Astrocyte (in vitro differentiated cells and primary cell): ENCODE measurements around the gene ARFGEF2. TPM values are rescaled to one million over a fixed set of nuclear protein-coding genes. Genes with fewer than 3 reads are reported as not detected.

Experiments used
- DNase-seq: peaks from one replicate; pipeline ENCODE4 v3.0.0-alpha.2; 2010; ENCODE audit warnings: low read depth
- FAIRE-seq: peaks from 2 replicates; lab custom pipeline; 2011; peaks lifted over from hg19 to GRCh38; lab: Jason Lieb, UNC
- H2AFZ ChIP-seq: 2 replicates; pipeline ENCODE4 v1.6.0; 2012; ENCODE audit warnings: low read depth, low read length, inconsistent platforms
- H3K27ac ChIP-seq: 2 replicates; pipeline ENCODE4 v1.5.1; 2011; ENCODE audit warnings: low read depth, low read length, inconsistent platforms
- H3K27me3 ChIP-seq: 2 replicates; pipeline ENCODE4 v1.6.0; 2011; ENCODE audit warnings: low read length, inconsistent platforms; ENCODE audit not compliant: insufficient read depth
- H3K36me3 ChIP-seq: 2 replicates; pipeline ENCODE4 v1.5.1; 2011; ENCODE audit warnings: low read length, inconsistent platforms; ENCODE audit not compliant: insufficient read depth
- H3K4me1 ChIP-seq: 2 replicates; pipeline ENCODE4 v1.5.1; 2011; ENCODE audit warnings: low read length, inconsistent platforms; ENCODE audit not compliant: insufficient read depth
- H3K4me2 ChIP-seq: 2 replicates; pipeline ENCODE4 v1.6.0; 2012; ENCODE audit warnings: low read length, inconsistent platforms
- H3K4me3 ChIP-seq: 2 replicates; pipeline ENCODE4 v1.5.1; 2011; ENCODE audit warnings: low read depth, mild to moderate bottlenecking, low read length, inconsistent platforms; ENCODE audit not compliant: insufficient read depth
- H3K79me2 ChIP-seq: 2 replicates; pipeline ENCODE4 v1.6.0; 2012; ENCODE audit warnings: mild to moderate bottlenecking, low read length, inconsistent platforms; ENCODE audit not compliant: insufficient read depth
- H3K9ac ChIP-seq: 2 replicates; pipeline ENCODE4 v1.6.0; 2012; ENCODE audit warnings: mild to moderate bottlenecking, low read length, inconsistent platforms
- H3K9me3 ChIP-seq: 2 replicates; pipeline ENCODE4 v1.5.1; 2012; ENCODE audit warnings: low read depth, mild to moderate bottlenecking, low read length, inconsistent platforms; ENCODE audit not compliant: insufficient read depth
- H4K20me1 ChIP-seq: 2 replicates; pipeline ENCODE4 v1.6.0; 2012; ENCODE audit warnings: low read length, inconsistent platforms; ENCODE audit not compliant: insufficient read depth
- H3K27ac Mint-ChIP-seq: one replicate; pipeline ENCODE4 v1.8.0; 2021; ENCODE audit warnings: mild to moderate bottlenecking, mixed read lengths; ENCODE audit not compliant: unreplicated experiment
- H3K27me3 Mint-ChIP-seq: one replicate; pipeline ENCODE4 v1.8.0; 2021; ENCODE audit warnings: low read depth, mixed read lengths; ENCODE audit not compliant: unreplicated experiment
- H3K36me3 Mint-ChIP-seq: one replicate; pipeline ENCODE4 v1.8.0; 2021; ENCODE audit warnings: low read depth, mixed read lengths; ENCODE audit not compliant: unreplicated experiment
- H3K4me1 Mint-ChIP-seq: one replicate; pipeline ENCODE4 v1.8.0; 2021; ENCODE audit warnings: low read depth, mixed read lengths; ENCODE audit not compliant: unreplicated experiment
- H3K4me3 Mint-ChIP-seq: one replicate; pipeline ENCODE4 v1.8.0; 2021; ENCODE audit warnings: mild to moderate bottlenecking, moderate library complexity, mixed read lengths; ENCODE audit not compliant: unreplicated experiment
- H3K9me3 Mint-ChIP-seq: one replicate; pipeline ENCODE4 v1.8.0; 2021; ENCODE audit warnings: mild to moderate bottlenecking, mixed read lengths; ENCODE audit not compliant: unreplicated experiment
- CTCF ChIP-seq: IDR thresholded peaks from 2 replicates; pipeline ENCODE4 v1.5.1; 2011; ENCODE audit warnings: low read depth, mild to moderate bottlenecking, inconsistent platforms, low read length, moderate library complexity; ENCODE audit not compliant: insufficient read depth
- EZH2 ChIP-seq: IDR thresholded peaks from 2 replicates; pipeline ENCODE4 v1.6.1; 2012; ENCODE audit warnings: mild to moderate bottlenecking, low read length, inconsistent platforms; ENCODE audit not compliant: insufficient read depth
- total RNA-seq: library from RNA; stranded (reverse); gene quantifications from 2 replicates; pipeline ENCODE4 v1.2.1, GENCODE V29; 2021

Gene ARFGEF2
- total RNA-seq, 1 donor from 2014 or later = 28.2 TPM

GRCh38 chr20:48984575-48985219, 63.2 kb downstream of the ARFGEF2 start:
- Mint-ChIP-seq H3K27me3 (no peaks in the 10 kb centered on the region), H3K4me1 (peaks cover 8% of the 10 kb centered on the region), H3K9me3 (peaks cover 7% of the 10 kb centered on the region), H3K4me3 (no peak overlapping the region), H3K36me3 (peaks cover 25% of the 10 kb centered on the region), H3K27ac (no peak overlapping the region)
- H2AFZ ChIP-seq = no peak overlapping the region
- H4K20me1 ChIP-seq = peaks cover 9% of the 10 kb centered on the region
- no peaks in the 10 kb centered on the region for H3K9me3 ChIP-seq
- TF ChIP-seq CTCF (no peak), EZH2 (no peak)
- H3K79me2 ChIP-seq = no peaks in the 10 kb centered on the region
- H3K4me1 ChIP-seq = peaks cover 14% of the 10 kb centered on the region
- H3K9ac ChIP-seq = no peak overlapping the region
- H3K27ac ChIP-seq = no peak overlapping the region
- no peaks in the 10 kb centered on the region for H3K27me3 ChIP-seq
- no peak overlapping the region for H3K4me3 ChIP-seq
- DNase-seq (peak; percentile 2), FAIRE-seq (no peak)
- peaks cover 32% of the 10 kb centered on the region for H3K36me3 ChIP-seq
- H3K4me2 ChIP-seq = no peak overlapping the region

GRCh38 chr20:48986899-48987298, 65.4 kb downstream of the ARFGEF2 start:
- Histone ChIP-seq H4K20me1 (peaks cover 9% of the 10 kb centered on the region), H3K27me3 (no peaks in the 10 kb centered on the region), H3K9me3 (no peaks in the 10 kb centered on the region), H3K4me1 (peaks cover 14% of the 10 kb centered on the region), H2AFZ (no peak overlapping the region), H3K27ac (no peak overlapping the region), H3K4me3 (no peak overlapping the region), H3K9ac (no peak overlapping the region), H3K4me2 (no peak overlapping the region), H3K36me3 (peaks cover 50% of the 10 kb centered on the region), H3K79me2 (no peaks in the 10 kb centered on the region)
- no peak for FAIRE-seq
- DNase-seq = no peak
- TF ChIP-seq CTCF = peak; percentile 38
- TF ChIP-seq EZH2 = no peak
- peaks cover 7% of the 10 kb centered on the region for H3K9me3 Mint-ChIP-seq
- no peaks in the 10 kb centered on the region for H3K27me3 Mint-ChIP-seq
- peaks cover 8% of the 10 kb centered on the region for H3K4me1 Mint-ChIP-seq
- peaks cover 35% of the 10 kb centered on the region for H3K36me3 Mint-ChIP-seq
- H3K4me3 Mint-ChIP-seq = no peak overlapping the region
- H3K27ac Mint-ChIP-seq = no peak overlapping the region

- Histone ChIP-seq H3K79me2 (no peaks in the 10 kb centered on the region), H3K36me3 (peaks cover 64% of the 10 kb centered on the region), H3K4me1 (no peaks in the 10 kb centered on the region), H4K20me1 (peaks cover 8% of the 10 kb centered on the region), H3K27ac (no peak overlapping the region), H3K27me3 (no peaks in the 10 kb centered on the region), H2AFZ (no peak overlapping the region), H3K4me3 (no peak overlapping the region), H3K9me3 (no peaks in the 10 kb centered on the region), H3K4me2 (no peak overlapping the region), H3K9ac (no peak overlapping the region)
- no peaks in the 10 kb centered on the region for H3K4me1 Mint-ChIP-seq
- no peaks in the 10 kb centered on the region for H3K9me3 Mint-ChIP-seq
- no peaks in the 10 kb centered on the region for H3K27me3 Mint-ChIP-seq
- FAIRE-seq (no peak), DNase-seq (no peak)
- H3K36me3 Mint-ChIP-seq = peaks cover 28% of the 10 kb centered on the region
- no peak overlapping the region for H3K27ac Mint-ChIP-seq
- no peak overlapping the region for H3K4me3 Mint-ChIP-seq
- no peak for TF ChIP-seq EZH2
- no peak for TF ChIP-seq CTCF
These were observed 69.0 kb downstream of the ARFGEF2 start for GRCh38 chr20:48990467-48990866.
